Activated naive CD4-positive, alpha-beta T cell treated with anti-CD3 and anti-CD28 coated beads, Interleukin-2, amount 50 U/mL, for 72 hours (primary cell): ENCODE data around the gene LRRK1. TPM values are rescaled to one million over a fixed set of nuclear protein-coding genes. Genes with fewer than 3 reads are reported as not detected.

ENCODE experiments used
- ATAC-seq, 2 donors: fragments of 150-1000 bp; cut with Tn5 transposase; 2 replicates each; pipeline ENCODE4 v1.10.0; 2021; ENCODE audit warnings: mild to moderate bottlenecking in 2 of 2, moderate library complexity in 2 of 2
- DNase-seq, 2 donors: peaks; one replicate each; pipeline ENCODE4 v3.0.0; 2021 to 2022; ENCODE audit warnings: low spot score in 2 of 2
- H3K27ac Mint-ChIP-seq, 2 donors: one replicate each; pipeline ENCODE4 v1.8.0; 2022; ENCODE audit warnings: mild to moderate bottlenecking in 2 of 2, mixed read lengths in 2 of 2
- H3K36me3 Mint-ChIP-seq, 2 donors: one replicate each; pipeline ENCODE4 v1.8.0; 2022; ENCODE audit warnings: mixed read lengths in 2 of 2
- H3K9me3 Mint-ChIP-seq, 2 donors: one replicate each; pipeline ENCODE4 v1.8.0; 2022; ENCODE audit warnings: mixed read lengths in 2 of 2
- total RNA-seq, 2 donors: library from RNA; stranded (reverse); gene quantifications; one replicate each; pipeline ENCODE4 v1.2.3, GENCODE V29; 2022

Gene LRRK1
- total RNA-seq, 2 donors from 2014 or later: 0.09 to 1.4 TPM

- Mint-ChIP-seq H3K27ac (no peak overlapping the region), H3K36me3 (no peaks in the 10 kb centered on the region), H3K9me3 (no peaks in the 10 kb centered on the region)
- DNase-seq: no peak
- no peak for ATAC-seq
Measured at GRCh38 chr15:101001056-101001455, 81.9 kb downstream of the LRRK1 start.

- no peaks in the 10 kb centered on the region for H3K9me3 Mint-ChIP-seq
- H3K36me3 Mint-ChIP-seq: no peaks in the 10 kb centered on the region
- ATAC-seq (no peak), DNase-seq (no peak)
- no peak overlapping the region for H3K27ac Mint-ChIP-seq
Measured at GRCh38 chr15:101001796-101002195, 82.6 kb downstream of the LRRK1 start.

- ATAC-seq (no peak), DNase-seq (no peak)
- H3K36me3 Mint-ChIP-seq: no peaks in the 10 kb centered on the region
- no peaks in the 10 kb centered on the region for H3K9me3 Mint-ChIP-seq
- H3K27ac Mint-ChIP-seq: no peak overlapping the region
Measured at GRCh38 chr15:101003081-101003480, 83.9 kb downstream of the LRRK1 start.

GRCh38 chr15:101003706-101004105 lies 84.5 kb downstream of the LRRK1 start:
- no peak overlapping the region for H3K27ac Mint-ChIP-seq
- ATAC-seq (no peak), DNase-seq (no peak)
- no peaks in the 10 kb centered on the region for H3K36me3 Mint-ChIP-seq
- no peaks in the 10 kb centered on the region for H3K9me3 Mint-ChIP-seq

- ATAC-seq (no peak), DNase-seq (no peak)
- H3K36me3 Mint-ChIP-seq: no peaks in the 10 kb centered on the region
- H3K27ac Mint-ChIP-seq: no peak overlapping the region
- no peaks in the 10 kb centered on the region for H3K9me3 Mint-ChIP-seq
Measured at GRCh38 chr15:101004500-101004899, 85.3 kb downstream of the LRRK1 start.

- Mint-ChIP-seq H3K9me3 (no peaks in the 10 kb centered on the region), H3K36me3 (no peaks in the 10 kb centered on the region), H3K27ac (no peak overlapping the region)
- DNase-seq (no peak), ATAC-seq (no peak)
Measured at GRCh38 chr15:101004986-101005747, 86.0 kb downstream of the LRRK1 start.

- Mint-ChIP-seq H3K36me3 (no peaks in the 10 kb centered on the region), H3K27ac (peak overlapping the region in 1 of 2 donors; percentile 28), H3K9me3 (no peaks in the 10 kb centered on the region)
- peak in 1 of 2 donors; percentile 71 for DNase-seq
- peak; percentile 70 to 71 for ATAC-seq
Measured at GRCh38 chr15:101006931-101007691, 88.0 kb downstream of the LRRK1 start.

GRCh38 chr15:101008158-101009139 lies 89.3 kb downstream of the LRRK1 start:
- H3K9me3 Mint-ChIP-seq: no peaks in the 10 kb centered on the region
- no peaks in the 10 kb centered on the region for H3K36me3 Mint-ChIP-seq
- H3K27ac Mint-ChIP-seq: peak overlapping the region in 1 of 2 donors; percentile 55
- ATAC-seq (peak; percentile 90 to 93), DNase-seq (peak; percentile 82 to 96)

- Mint-ChIP-seq H3K36me3 (no peaks in the 10 kb centered on the region), H3K9me3 (no peaks in the 10 kb centered on the region), H3K27ac (no peak overlapping the region)
- DNase-seq: no peak
- no peak for ATAC-seq
Measured at GRCh38 chr15:101009176-101009575, 90.0 kb downstream of the LRRK1 start.

GRCh38 chr15:101010781-101011180 lies 91.6 kb downstream of the LRRK1 start:
- no peak overlapping the region for H3K27ac Mint-ChIP-seq
- no peak for ATAC-seq
- H3K36me3 Mint-ChIP-seq: no peaks in the 10 kb centered on the region
- H3K9me3 Mint-ChIP-seq: no peaks in the 10 kb centered on the region
- DNase-seq: no peak

GRCh38 chr15:101012326-101013200 lies 93.4 kb downstream of the LRRK1 start:
- DNase-seq: no peak
- Mint-ChIP-seq H3K27ac (no peak overlapping the region), H3K9me3 (no peaks in the 10 kb centered on the region), H3K36me3 (no peaks in the 10 kb centered on the region)
- no peak for ATAC-seq

- no peak for ATAC-seq
- no peak for DNase-seq
- no peaks in the 10 kb centered on the region for H3K9me3 Mint-ChIP-seq
- H3K36me3 Mint-ChIP-seq: no peaks in the 10 kb centered on the region
- H3K27ac Mint-ChIP-seq: peak overlapping the region in 1 of 2 donors; percentile 55
Measured at GRCh38 chr15:101013201-101013550, 94.0 kb downstream of the LRRK1 start.

- ATAC-seq (no peak), DNase-seq (no peak)
- no peaks in the 10 kb centered on the region for H3K9me3 Mint-ChIP-seq
- no peak overlapping the region for H3K27ac Mint-ChIP-seq
- no peaks in the 10 kb centered on the region for H3K36me3 Mint-ChIP-seq
Measured at GRCh38 chr15:101013769-101014675, 94.9 kb downstream of the LRRK1 start.

GRCh38 chr15:101014921-101015841 lies 96.0 kb downstream of the LRRK1 start:
- H3K36me3 Mint-ChIP-seq: no peaks in the 10 kb centered on the region
- H3K27ac Mint-ChIP-seq: no peak overlapping the region
- DNase-seq (peak in 1 of 2 donors; percentile 77), ATAC-seq (peak; percentile 77 to 78)
- no peaks in the 10 kb centered on the region for H3K9me3 Mint-ChIP-seq
